Measurements from ENCODE around the gene MGAT5B.

MGAT5B gene

GRCh38 chr17:76881408-76881807, 13.2 kb downstream of the MGAT5B start:
- no peak overlapping the region for H4K91ac ChIP-seq (ENCODE audit: low read depth, low read length)
- no CpG with 5 or more reads among the region's 6 CpGs for WGBS (ENCODE audit: extremely low coverage, insufficient coverage, insufficient read length)
- no peaks in the 10 kb centered on the region for H3K79me2 ChIP-seq (ENCODE audit: control insufficient read depth, insufficient read depth, low read length, poor library complexity)
- no peak overlapping the region for H3K9ac ChIP-seq (ENCODE audit: low read length)
- no peaks in the 10 kb centered on the region for H3K79me1 ChIP-seq (ENCODE audit: low read length)
- H4K8ac ChIP-seq (ENCODE audit: low read depth, low read length): no peak overlapping the region
- H2BK120ac ChIP-seq (ENCODE audit: insufficient read depth, low read length, poor library complexity): no peak overlapping the region
- H3K27ac ChIP-seq (ENCODE audit: low read depth, low read length): no peak overlapping the region
- H3K4me2 ChIP-seq (ENCODE audit: low read length): no peak overlapping the region
- no peak overlapping the region for H3K23ac ChIP-seq (ENCODE audit: low read length)
- H2BK12ac ChIP-seq (ENCODE audit: low read length): no peak overlapping the region
- DNase-seq: no peak
- H3K18ac ChIP-seq (ENCODE audit: low read length): no peak overlapping the region
- H3K27me3 ChIP-seq (ENCODE audit: insufficient read depth, low read length): no peaks in the 10 kb centered on the region
- H3K14ac ChIP-seq (ENCODE audit: low read length): no peak overlapping the region
- H3K4me1 ChIP-seq (ENCODE audit: control insufficient read depth in 1 of 2, insufficient read depth in 2 of 2, low read length in 2 of 2): no peaks in the 10 kb centered on the region
- no peaks in the 10 kb centered on the region for H3K9me3 ChIP-seq (ENCODE audit: insufficient read depth, low read depth, low read length)
- no peaks in the 10 kb centered on the region for H3K36me3 ChIP-seq (ENCODE audit: control insufficient read depth in 1 of 2, insufficient read depth in 2 of 2, low read length in 2 of 2)
- no peak overlapping the region for H2AK5ac ChIP-seq (ENCODE audit: low read length)
- no peak overlapping the region for H2AFZ ChIP-seq (ENCODE audit: insufficient read depth, low read length, poor library complexity)
- no peak overlapping the region for H3K4ac ChIP-seq (ENCODE audit: low read depth, low read length)
- H4K12ac ChIP-seq (ENCODE audit: low read depth, low read length): no peak overlapping the region
- H2BK5ac ChIP-seq (ENCODE audit: low read depth, low read length, poor library complexity): no peak overlapping the region
- no peak overlapping the region for H3K4me3 ChIP-seq (ENCODE audit: low read depth, low read length)

GRCh38 chr17:76881966-76882365, 13.8 kb downstream of the MGAT5B start:
- H4K8ac ChIP-seq (ENCODE audit: low read depth, low read length): no peak overlapping the region
- no CpG with 5 or more reads among the region's 20 CpGs for WGBS (ENCODE audit: extremely low coverage, insufficient coverage, insufficient read length)
- no peak overlapping the region for H3K23ac ChIP-seq (ENCODE audit: low read length)

GRCh38 chr17:76883744-76884525, 15.7 kb downstream of the MGAT5B start:
- H2AK5ac ChIP-seq (ENCODE audit: low read length): no peak overlapping the region
- H2BK120ac ChIP-seq (ENCODE audit: insufficient read depth, low read length, poor library complexity): no peak overlapping the region
- no peaks in the 10 kb centered on the region for H3K36me3 ChIP-seq (ENCODE audit: control insufficient read depth in 1 of 2, insufficient read depth in 2 of 2, low read length in 2 of 2)
- no peak overlapping the region for H4K91ac ChIP-seq (ENCODE audit: low read depth, low read length)
- H3K27ac ChIP-seq (ENCODE audit: low read depth, low read length): no peak overlapping the region
- H3K18ac ChIP-seq (ENCODE audit: low read length): no peak overlapping the region
- H3K4me1 ChIP-seq (ENCODE audit: control insufficient read depth in 1 of 2, insufficient read depth in 2 of 2, low read length in 2 of 2): no peaks in the 10 kb centered on the region
- H3K79me2 ChIP-seq (ENCODE audit: control insufficient read depth, insufficient read depth, low read length, poor library complexity): no peaks in the 10 kb centered on the region
- no peak overlapping the region for H3K4me3 ChIP-seq (ENCODE audit: low read depth, low read length)
- no peak overlapping the region for H3K4ac ChIP-seq (ENCODE audit: low read depth, low read length)
- H4K8ac ChIP-seq (ENCODE audit: low read depth, low read length): no peak overlapping the region
- H4K12ac ChIP-seq (ENCODE audit: low read depth, low read length): no peak overlapping the region
- H3K9ac ChIP-seq (ENCODE audit: low read length): no peak overlapping the region
- no peak overlapping the region for H2BK5ac ChIP-seq (ENCODE audit: low read depth, low read length, poor library complexity)
- H3K27me3 ChIP-seq (ENCODE audit: insufficient read depth, low read length): no peaks in the 10 kb centered on the region
- H3K79me1 ChIP-seq (ENCODE audit: low read length): no peaks in the 10 kb centered on the region
- no peak for DNase-seq
- H2AFZ ChIP-seq (ENCODE audit: insufficient read depth, low read length, poor library complexity): no peak overlapping the region
- no peak overlapping the region for H3K14ac ChIP-seq (ENCODE audit: low read length)
- no CpG with 5 or more reads among the region's 10 CpGs for WGBS (ENCODE audit: extremely low coverage, insufficient coverage, insufficient read length)
- no peak overlapping the region for H2BK12ac ChIP-seq (ENCODE audit: low read length)
- H3K23ac ChIP-seq (ENCODE audit: low read length): no peak overlapping the region
- no peaks in the 10 kb centered on the region for H3K9me3 ChIP-seq (ENCODE audit: insufficient read depth, low read depth, low read length)
- no peak overlapping the region for H3K4me2 ChIP-seq (ENCODE audit: low read length)

More at GRCh38 chr17:76881966-76882365, 13.8 kb downstream of the MGAT5B start:
- no peak overlapping the region for H2BK120ac ChIP-seq (ENCODE audit: insufficient read depth, low read length, poor library complexity)
- no peak overlapping the region for H3K18ac ChIP-seq (ENCODE audit: low read length)
- H3K79me1 ChIP-seq (ENCODE audit: low read length): no peaks in the 10 kb centered on the region
- H2AK5ac ChIP-seq (ENCODE audit: low read length): no peak overlapping the region
- H2AFZ ChIP-seq (ENCODE audit: insufficient read depth, low read length, poor library complexity): no peak overlapping the region
- H3K27me3 ChIP-seq (ENCODE audit: insufficient read depth, low read length): no peaks in the 10 kb centered on the region
- no peak overlapping the region for H4K91ac ChIP-seq (ENCODE audit: low read depth, low read length)
- H4K12ac ChIP-seq (ENCODE audit: low read depth, low read length): no peak overlapping the region
- no peaks in the 10 kb centered on the region for H3K9me3 ChIP-seq (ENCODE audit: insufficient read depth, low read depth, low read length)
- no peaks in the 10 kb centered on the region for H3K4me1 ChIP-seq (ENCODE audit: control insufficient read depth in 1 of 2, insufficient read depth in 2 of 2, low read length in 2 of 2)
- no peaks in the 10 kb centered on the region for H3K79me2 ChIP-seq (ENCODE audit: control insufficient read depth, insufficient read depth, low read length, poor library complexity)
- no peak overlapping the region for H3K4me3 ChIP-seq (ENCODE audit: low read depth, low read length)
- no peak overlapping the region for H3K27ac ChIP-seq (ENCODE audit: low read depth, low read length)
- H3K4me2 ChIP-seq (ENCODE audit: low read length): no peak overlapping the region
- H2BK5ac ChIP-seq (ENCODE audit: low read depth, low read length, poor library complexity): no peak overlapping the region
- DNase-seq: no peak
- no peak overlapping the region for H3K4ac ChIP-seq (ENCODE audit: low read depth, low read length)
- no peak overlapping the region for H3K14ac ChIP-seq (ENCODE audit: low read length)
- no peak overlapping the region for H2BK12ac ChIP-seq (ENCODE audit: low read length)
- H3K36me3 ChIP-seq (ENCODE audit: control insufficient read depth in 1 of 2, insufficient read depth in 2 of 2, low read length in 2 of 2): no peaks in the 10 kb centered on the region
- H3K9ac ChIP-seq (ENCODE audit: low read length): no peak overlapping the region

- no CpG with 5 or more reads among the region's 16 CpGs for WGBS (ENCODE audit: extremely low coverage, insufficient coverage, insufficient read length)
- Histone ChIP-seq H3K79me2 (ENCODE audit: control insufficient read depth, insufficient read depth, low read length, poor library complexity) (no peaks in the 10 kb centered on the region), H3K23ac (ENCODE audit: low read length) (no peak overlapping the region), H2BK120ac (ENCODE audit: insufficient read depth, low read length, poor library complexity) (no peak overlapping the region), H2BK12ac (ENCODE audit: low read length) (no peak overlapping the region), H3K18ac (ENCODE audit: low read length) (no peak overlapping the region), H3K79me1 (ENCODE audit: low read length) (no peaks in the 10 kb centered on the region), H4K91ac (ENCODE audit: low read depth, low read length) (no peak overlapping the region), H3K36me3 (ENCODE audit: control insufficient read depth in 1 of 2, insufficient read depth in 2 of 2, low read length in 2 of 2) (no peaks in the 10 kb centered on the region), H2AFZ (ENCODE audit: insufficient read depth, low read length, poor library complexity) (no peak overlapping the region), H3K4me1 (ENCODE audit: control insufficient read depth in 1 of 2, insufficient read depth in 2 of 2, low read length in 2 of 2) (no peaks in the 10 kb centered on the region), H2AK5ac (ENCODE audit: low read length) (no peak overlapping the region), H3K14ac (ENCODE audit: low read length) (no peak overlapping the region), H3K9me3 (ENCODE audit: insufficient read depth, low read depth, low read length) (no peaks in the 10 kb centered on the region), H3K27me3 (ENCODE audit: insufficient read depth, low read length) (no peaks in the 10 kb centered on the region), H3K4ac (ENCODE audit: low read depth, low read length) (no peak overlapping the region), H4K8ac (ENCODE audit: low read depth, low read length) (no peak overlapping the region), H3K27ac (ENCODE audit: low read depth, low read length) (no peak overlapping the region), H3K4me3 (ENCODE audit: low read depth, low read length) (no peak overlapping the region), H3K9ac (ENCODE audit: low read length) (no peak overlapping the region), H2BK5ac (ENCODE audit: low read depth, low read length, poor library complexity) (no peak overlapping the region), H3K4me2 (ENCODE audit: low read length) (no peak overlapping the region), H4K12ac (ENCODE audit: low read depth, low read length) (no peak overlapping the region)
- DNase-seq: no peak
Observed at GRCh38 chr17:76884995-76885893, 17.0 kb downstream of the MGAT5B start.
